NCI-H1105 (cell line): ENCODE data around the gene TMEM82.
A peak's percentile ranks its signal among the peaks of the same experiment; 100 is the strongest.

Experiments used
- DNase-seq: peaks from one replicate; lab custom pipeline; 2025; lab: John Stamatoyannopoulos, UW

Gene TMEM82

DNA sequence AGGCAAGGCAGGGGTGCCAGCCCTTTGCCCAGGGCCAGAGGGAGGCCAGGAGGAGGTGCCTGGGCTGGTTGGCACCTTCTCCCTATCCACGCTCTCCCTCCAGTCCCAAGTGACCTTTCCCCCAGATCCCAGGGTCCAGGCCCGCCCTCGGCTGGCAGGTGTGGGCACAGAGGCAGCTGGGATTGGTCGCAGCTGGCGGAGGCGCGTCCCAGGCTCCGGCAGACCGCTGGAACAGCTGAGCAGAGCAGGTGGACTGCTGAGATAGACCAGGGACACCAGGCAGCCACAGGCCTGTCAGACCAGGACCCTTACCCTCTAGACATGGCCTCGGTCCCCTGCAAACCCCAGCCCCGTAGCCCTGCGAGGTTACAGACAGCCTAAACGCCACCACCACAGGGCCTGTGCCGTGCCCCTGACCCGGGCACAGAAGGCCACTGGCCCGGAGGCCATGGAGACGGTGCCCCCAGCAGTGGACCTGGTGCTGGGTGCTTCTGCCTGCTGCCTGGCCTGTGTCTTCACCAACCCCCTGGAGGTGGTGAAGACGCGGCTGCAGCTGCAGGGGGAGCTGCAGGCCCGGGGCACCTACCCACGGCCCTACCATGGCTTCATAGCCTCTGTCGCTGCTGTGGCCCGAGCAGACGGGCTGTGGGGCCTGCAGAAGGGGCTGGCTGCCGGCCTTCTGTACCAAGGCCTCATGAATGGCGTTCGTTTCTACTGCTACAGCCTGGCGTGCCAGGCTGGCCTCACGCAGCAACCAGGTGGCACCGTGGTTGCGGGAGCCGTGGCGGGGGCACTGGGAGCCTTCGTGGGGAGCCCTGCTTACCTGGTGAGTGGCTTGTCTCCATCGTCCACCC, 6.0 kb upstream of the TMEM82 start, which contains the start of gene SLC25A34:
TSS of gene SLC25A34 (plus strand) at position 221 of the 854 bp plus-strand sequence. CDS start at position 449, 228 bp downstream.
- peak; percentile 90 for DNase-seq

- no peak for DNase-seq
Measured at GRCh38 chr1:15736892-15737261, 5.4 kb upstream of the TMEM82 start.

DNA sequence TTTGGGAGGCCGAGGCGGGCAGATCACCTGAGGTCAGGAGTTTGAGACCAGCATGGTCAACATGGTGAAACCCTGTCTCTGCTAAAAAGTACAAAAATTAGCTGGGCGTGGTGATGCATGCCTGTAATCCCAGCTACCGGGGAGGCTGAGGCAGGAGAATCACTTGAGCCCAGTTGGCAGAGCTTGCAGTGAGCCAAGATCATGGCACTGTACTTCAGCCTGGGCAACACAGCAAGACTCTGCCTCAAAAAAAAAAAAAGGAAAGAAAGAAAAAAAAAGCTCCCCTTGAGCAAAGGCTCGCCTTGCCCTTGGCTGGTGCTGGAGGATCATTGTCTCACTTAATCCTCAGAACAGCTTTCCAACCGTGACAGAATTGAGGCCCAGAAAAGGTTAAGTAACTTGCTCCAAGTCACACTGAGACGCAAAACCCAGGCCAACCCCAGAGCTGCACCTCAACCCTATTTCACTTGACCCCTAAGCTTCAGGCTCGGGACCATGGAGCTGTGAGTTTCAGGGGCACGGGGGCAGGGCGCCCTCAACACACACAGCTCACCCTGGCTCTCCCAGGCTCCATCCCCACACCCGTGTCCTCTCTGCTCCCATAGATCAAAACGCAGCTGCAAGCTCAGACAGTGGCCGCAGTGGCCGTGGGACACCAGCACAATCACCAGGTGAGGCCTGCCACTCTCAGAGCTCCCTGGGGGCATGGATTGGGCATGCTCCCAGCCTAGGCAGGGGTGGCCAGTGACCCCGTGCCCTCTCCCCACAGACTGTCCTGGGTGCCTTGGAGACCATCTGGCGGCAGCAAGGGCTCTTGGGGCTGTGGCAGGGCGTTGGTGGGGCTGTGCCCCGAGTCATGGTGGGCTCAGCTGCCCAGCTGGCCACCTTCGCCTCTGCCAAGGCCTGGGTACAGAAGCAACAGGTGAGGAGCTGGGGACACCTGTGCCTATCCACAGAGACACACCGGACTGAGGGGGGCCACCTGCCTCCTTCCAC, 4.7 kb upstream of the TMEM82 start:
- no peak for DNase-seq

GRCh38 chr1:15738416-15739113, 3.7 kb upstream of the TMEM82 start:
- no peak for DNase-seq

DNA sequence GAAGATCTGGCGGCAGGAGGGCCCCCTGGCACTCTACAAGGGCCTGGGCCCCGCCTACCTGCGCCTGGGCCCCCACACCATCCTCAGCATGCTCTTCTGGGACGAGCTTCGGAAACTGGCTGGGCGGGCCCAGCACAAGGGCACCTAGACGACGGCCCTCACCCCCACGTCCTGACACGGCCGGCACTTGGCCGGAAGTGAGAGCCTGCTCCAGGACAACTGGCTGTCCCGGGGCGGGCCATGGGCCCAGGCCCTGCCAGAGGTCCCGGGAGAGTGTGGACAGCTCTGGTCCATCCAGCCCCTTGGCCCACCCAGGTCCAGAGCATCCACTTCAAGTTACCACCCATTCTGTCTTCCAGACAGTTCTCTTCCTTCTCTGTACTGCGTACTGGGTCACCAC, 3.0 kb upstream of the TMEM82 start:
- DNase-seq: no peak

DNA sequence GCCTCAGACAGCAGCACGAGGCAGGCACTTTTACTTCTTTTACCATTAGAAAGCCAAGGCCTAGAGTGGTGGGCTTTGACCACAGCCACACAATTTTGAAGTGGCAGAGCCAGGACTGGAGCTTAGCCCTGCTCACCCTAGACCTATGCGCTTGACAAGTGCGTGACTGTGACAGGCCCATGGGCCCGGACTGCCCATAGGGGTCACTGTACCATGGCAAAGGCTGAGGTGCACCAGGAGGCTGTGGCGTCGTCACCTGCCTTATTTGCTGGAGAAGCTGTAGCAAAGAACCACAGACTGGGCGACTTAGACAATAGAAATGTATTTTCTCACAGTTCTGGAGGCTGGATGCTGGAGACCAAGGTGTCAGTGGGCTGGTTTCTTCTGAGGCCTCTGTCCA, 2.6 kb upstream of the TMEM82 start:
- DNase-seq: no peak

DNA sequence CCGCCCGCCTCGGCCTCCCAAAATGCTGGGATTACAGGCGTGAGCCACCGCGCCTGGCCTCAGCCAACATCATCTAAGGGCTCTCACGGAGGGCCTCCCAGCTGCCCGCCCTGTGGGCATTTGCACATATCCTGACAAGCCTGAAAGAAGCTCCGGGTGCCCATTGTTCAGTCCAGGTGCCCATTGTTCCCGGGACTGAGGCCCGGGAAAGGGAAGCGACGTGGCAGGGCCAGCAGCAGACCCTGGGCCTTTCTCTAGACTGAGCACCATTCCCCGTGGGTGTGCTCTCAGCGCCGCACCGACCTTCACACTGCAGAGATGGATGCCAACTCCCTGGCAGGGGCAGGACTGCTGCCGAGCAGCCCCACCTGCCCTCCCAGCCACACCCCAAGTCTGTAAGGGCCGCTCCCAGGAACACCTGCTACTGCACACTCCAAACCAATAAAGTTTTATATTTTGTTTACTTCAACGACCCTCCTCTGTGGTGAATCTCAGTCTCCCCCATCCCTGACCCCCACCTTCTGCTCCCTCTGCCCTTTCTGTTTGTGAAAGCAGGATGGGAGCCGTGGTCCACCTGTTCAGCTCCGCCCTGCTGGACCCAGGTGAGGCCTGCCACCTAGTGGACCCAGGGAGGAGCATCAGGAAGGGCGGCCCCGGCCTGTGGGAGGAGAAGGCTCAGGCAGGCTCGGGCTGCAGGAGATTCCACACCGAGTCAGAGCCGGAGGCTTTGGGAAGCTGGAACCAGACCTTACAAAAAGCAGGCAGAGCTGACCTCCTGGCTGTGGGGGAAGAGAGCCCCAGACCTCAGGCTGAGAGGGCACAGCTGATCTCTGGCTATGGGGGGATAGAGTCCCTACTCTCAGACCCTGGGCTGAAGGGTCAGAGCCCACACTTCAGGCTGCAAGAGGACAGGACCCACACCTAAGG, 1.1 kb upstream of the TMEM82 start:
- peak; percentile 83 for DNase-seq

- no peak for DNase-seq
Measured at GRCh38 chr1:15744122-15744679, 1.9 kb downstream of the TMEM82 start.

- DNase-seq: no peak
Measured at GRCh38 chr1:15747378-15747777, 5.1 kb downstream of the TMEM82 start.

- no peak for DNase-seq
Measured at GRCh38 chr1:15748264-15748663, 6.0 kb downstream of the TMEM82 start.

GRCh38 chr1:15748690-15749398, 6.5 kb downstream of the TMEM82 start:
- no peak for DNase-seq

- no peak for DNase-seq
Measured at GRCh38 chr1:15749399-15750291, 7.3 kb downstream of the TMEM82 start.

- no peak for DNase-seq
Measured at GRCh38 chr1:15750924-15751323, 8.6 kb downstream of the TMEM82 start.

DNA sequence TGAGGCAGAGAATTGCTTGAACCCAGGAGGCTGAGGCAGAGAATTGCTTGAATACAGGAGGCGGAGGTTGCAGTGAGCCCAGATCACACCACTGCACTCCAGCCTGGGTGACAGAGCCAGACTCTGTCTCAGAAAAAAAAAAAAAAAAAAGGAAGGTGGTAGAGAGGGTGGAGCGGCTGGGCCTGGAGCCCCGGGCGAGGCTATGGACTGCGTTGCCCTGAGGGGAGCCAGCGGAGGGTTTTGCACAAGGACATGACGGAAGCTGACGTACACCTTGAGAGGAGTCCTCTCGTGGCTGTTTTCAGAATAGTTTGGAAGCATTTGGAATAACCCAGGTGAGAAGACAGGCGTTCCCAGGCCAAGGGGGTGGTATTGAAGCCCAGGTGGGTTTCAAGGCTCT, 9.4 kb downstream of the TMEM82 start:
- no peak for DNase-seq

DNA sequence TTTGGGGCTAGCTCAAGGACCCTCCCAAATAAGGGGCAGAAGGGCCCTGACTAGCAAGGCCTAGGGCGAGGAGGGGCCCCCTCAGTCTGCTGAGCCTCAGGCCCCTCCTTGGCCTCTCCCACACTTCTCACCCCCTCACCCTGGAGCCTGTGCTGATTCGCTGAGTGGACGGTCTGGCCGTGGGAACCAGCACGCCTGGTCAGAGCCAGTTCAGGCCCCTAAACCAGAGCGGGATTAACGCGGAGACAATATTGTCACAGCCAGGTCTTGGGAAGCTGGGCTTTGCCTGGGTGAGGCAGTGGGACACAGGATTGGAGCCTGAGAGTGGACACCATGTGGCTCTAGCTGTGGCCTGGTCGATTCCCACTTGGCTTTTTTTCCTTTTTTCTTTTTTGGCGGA, 11.5 kb downstream of the TMEM82 start:
- DNase-seq: no peak

- DNase-seq: no peak
Measured at GRCh38 chr1:15755021-15755645, 12.8 kb downstream of the TMEM82 start.

DNA sequence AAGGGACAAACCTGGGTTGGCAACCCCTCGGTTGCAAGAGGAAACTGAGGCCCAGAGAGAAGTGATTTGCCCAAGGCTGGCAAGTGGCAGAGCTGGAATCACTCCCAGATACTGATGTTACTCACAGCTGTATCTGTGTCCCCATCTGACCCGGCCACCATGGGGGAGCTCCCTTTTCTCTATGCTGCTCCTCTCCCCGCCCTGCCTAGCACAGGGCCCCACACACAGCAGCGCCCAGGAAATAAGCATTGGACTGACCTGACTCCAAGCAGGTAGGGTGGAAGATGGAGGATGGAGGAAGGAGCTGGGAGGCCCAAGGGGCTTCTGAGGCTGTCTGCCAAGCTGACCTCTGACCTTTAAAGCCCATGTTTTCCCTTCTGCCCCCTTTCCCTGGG, 13.3 kb downstream of the TMEM82 start:
- no peak for DNase-seq
